HepG2 (cell line): ENCODE results near the gene KANSL1. TPM values are rescaled to one million over a fixed set of nuclear protein-coding genes. Genes with fewer than 3 reads are reported as not detected.

Experiments
- ATAC-seq: fragments of 200-7000 bp; cut with Tn5 transposase; 3 replicates; pipeline ENCODE4 v1.9.1; 2020; ENCODE audit warnings: mild to moderate bottlenecking, moderate library complexity
- BruUV-seq: library from RNA; stranded (reverse); fragments of 400-500 nt; replicated peaks from 2 replicates; lab custom pipeline; 2021; lab: Mats Ljungman, UMichigan
- CTCF ChIA-PET: fragments of 300-600 bp; formaldehyde crosslinking; extraction: SDS; loops from one replicate; lab custom pipeline; 2021; ENCODE audit warnings: low total read pairs, inconsistent platforms, low intra/inter-chr PET ratio; lab: Yijun Ruan, JAX
- POLR2A ChIA-PET: fragments of 350-600 bp; sonication (Branson Sonifier 250); formaldehyde crosslinking; loops from one replicate; lab custom pipeline; 2020; ENCODE audit warnings: antibody characterized with exemption, inconsistent platforms; lab: Yijun Ruan, JAX
- DNase-seq: peaks from one replicate; pipeline ENCODE4 v3.0.0-alpha.2; 2015; ENCODE audit warnings: low spot score
- FAIRE-seq: peaks from 3 replicates; lab custom pipeline; 2011; peaks lifted over from hg19 to GRCh38; lab: Jason Lieb, UNC
- H2AFZ ChIP-seq: one replicate; pipeline ENCODE4 v1.6.1; 2011; ENCODE audit warnings: low read length, inconsistent platforms
- H3K27ac ChIP-seq: fragments of 300-600 bp; 3 replicates; pipeline ENCODE4 v1.8.0; 2011; ENCODE audit warnings: mixed run types, mild to moderate bottlenecking, mixed read lengths, low read length, inconsistent platforms; ENCODE audit not compliant: insufficient read depth; ENCODE audit errors: extremely low read length
- H3K27me3 ChIP-seq, 2 experiments: fragments of 200-600 bp in 1 of 2; 2 replicates in 1 of 2; 3 replicates in 1 of 2; pipeline versions ENCODE4 v1.6.0 to v1.8.0; 2011; ENCODE audit warnings: low read length in 2 of 2, mild to moderate bottlenecking in 2 of 2, moderate library complexity in 2 of 2, inconsistent platforms in 1 of 2; ENCODE audit not compliant: insufficient read depth in 2 of 2, control insufficient read depth in 1 of 2
- H3K36me3 ChIP-seq, 2 experiments: fragments of 200-600 bp in 1 of 2; replicated peaks in 1 of 2; 2 replicates in 1 of 2; 3 replicates in 1 of 2; pipeline versions ENCODE4 v1.5.1 to v1.8.0; 2011; ENCODE audit warnings: low read length in 2 of 2, inconsistent platforms in 1 of 2; ENCODE audit not compliant: insufficient read depth in 2 of 2, control insufficient read depth in 1 of 2
- H3K4me1 ChIP-seq: 2 replicates; pipeline ENCODE4 v1.5.1; 2012; ENCODE audit warnings: low read length, inconsistent platforms; ENCODE audit not compliant: insufficient read depth
- H3K4me2 ChIP-seq: 2 replicates; pipeline ENCODE4 v1.6.0; 2011; ENCODE audit warnings: low read depth, low read length, inconsistent platforms
- H3K4me3 ChIP-seq, 3 experiments: fragments of 200-600 bp in 1 of 3; sonication (generic), shearing (Covaris generic) in 1 of 3; replicated peaks in 1 of 3; 2 replicates each; pipeline ENCODE4 v1.5.1; 2011 to 2016; ENCODE audit warnings: low read length in 3 of 3, inconsistent platforms in 2 of 3, low read depth in 2 of 3, mild to moderate bottlenecking in 2 of 3, control low read depth in 1 of 3, mixed read lengths in 1 of 3; ENCODE audit not compliant: insufficient read depth in 1 of 3
- H3K79me2 ChIP-seq: one replicate; pipeline ENCODE4 v1.6.1; 2011; ENCODE audit warnings: low read length, inconsistent platforms; ENCODE audit not compliant: insufficient read depth
- H3K9ac ChIP-seq: 2 replicates; pipeline ENCODE4 v1.6.0; 2011; ENCODE audit warnings: mild to moderate bottlenecking, low read depth, low read length, inconsistent platforms; ENCODE audit not compliant: insufficient read depth
- H3K9me3 ChIP-seq: 2 replicates; pipeline ENCODE4 v1.5.1; 2012; ENCODE audit warnings: mild to moderate bottlenecking, low read length
- H4K20me1 ChIP-seq: 2 replicates; pipeline ENCODE4 v1.6.0; 2011; ENCODE audit warnings: inconsistent platforms, mild to moderate bottlenecking, low read length, moderate library complexity; ENCODE audit not compliant: insufficient read depth
- CEBPB ChIP-seq: IDR thresholded peaks from 2 replicates; pipeline ENCODE4 v1.6.1; 2011; ENCODE audit warnings: low read depth, low read length, improper control_type of control experiment, borderline replicate concordance
- GABPA ChIP-seq, 2 experiments: IDR thresholded peaks; 2 replicates each; pipeline ENCODE4 v1.6.1; 2011 to 2016; ENCODE audit warnings: low read depth in 2 of 2, low read length in 1 of 2, missing biosample characterization in 1 of 2, missing genetic modification characterization in 1 of 2
- WGBS: methylation state at CpG from one replicate; pipeline ENCODE4 v1.1.6; 2017; ENCODE audit warnings: low lambda C conversion rate; 5-methylcytosine and 5-hydroxymethylcytosine counted together
- in situ Hi-C: cut with HindIII; loops from 2 replicates; pipeline ENCODE4 v1.10.0; 2017; ENCODE audit warnings: low pct_unique_long_range_greater_than_20kb; ENCODE audit not compliant: extremely low pct_ligation_motif_present
- intact Hi-C: fragments of 100-400 bp; cut with micrococcal nuclease; formaldehyde crosslinking; loops from one replicate; pipeline ENCODE4 v1.10.0; 2022; ENCODE audit not compliant: unreplicated experiment
- polyA plus RNA-seq, 8 experiments: library from polyadenylated mRNA; depleted of rRNA in 3 of 8; stranded (reverse) in 7 of 8; unstranded in 1 of 8; fragments of >200 nt; fragmentation: Illumina TruSeq in 4 of 8; extraction: Trizol in 4 of 8; gene quantifications; 2 replicates each; pipeline versions ENCODE4 v1.2.1 to v1.2.3, GENCODE V29; 2011 to 2016; ENCODE audit warnings: low read depth in 4 of 8, missing spikeins in 1 of 8, mixed read lengths in 1 of 8; ENCODE audit not compliant: insufficient read depth in 1 of 8
- total RNA-seq, 5 experiments: library from RNA; depleted of rRNA; stranded (reverse); fragments of >200 nt; fragmentation: Illumina TruSeq; extraction: Trizol; gene quantifications; 2 replicates each; pipeline ENCODE4 v1.2.3, GENCODE V29; 2016; ENCODE audit warnings: low read depth in 1 of 5
- TF ChIP-seq, protein P1 (sequence below): sonication (generic); formaldehyde crosslinking; IDR thresholded peaks from 2 replicates; pipeline ENCODE4 v1.5.1; 2020; ENCODE audit warnings: mild to moderate bottlenecking, missing genetic modification reagents, borderline replicate concordance
- TF ChIP-seq, protein P2 (sequence below): IDR thresholded peaks from 2 replicates; pipeline ENCODE4 v1.6.1; 2016; ENCODE audit warnings: missing compliant biosample characterization, missing genetic modification reagents, borderline replicate concordance

KANSL1 gene
- total and polyA plus RNA-seq, 2 of the 13 experiments (the other 11 are each of a cell fraction or from before 2014, with no cell fraction given) = 24.0 to 59.6 TPM

DNA sequence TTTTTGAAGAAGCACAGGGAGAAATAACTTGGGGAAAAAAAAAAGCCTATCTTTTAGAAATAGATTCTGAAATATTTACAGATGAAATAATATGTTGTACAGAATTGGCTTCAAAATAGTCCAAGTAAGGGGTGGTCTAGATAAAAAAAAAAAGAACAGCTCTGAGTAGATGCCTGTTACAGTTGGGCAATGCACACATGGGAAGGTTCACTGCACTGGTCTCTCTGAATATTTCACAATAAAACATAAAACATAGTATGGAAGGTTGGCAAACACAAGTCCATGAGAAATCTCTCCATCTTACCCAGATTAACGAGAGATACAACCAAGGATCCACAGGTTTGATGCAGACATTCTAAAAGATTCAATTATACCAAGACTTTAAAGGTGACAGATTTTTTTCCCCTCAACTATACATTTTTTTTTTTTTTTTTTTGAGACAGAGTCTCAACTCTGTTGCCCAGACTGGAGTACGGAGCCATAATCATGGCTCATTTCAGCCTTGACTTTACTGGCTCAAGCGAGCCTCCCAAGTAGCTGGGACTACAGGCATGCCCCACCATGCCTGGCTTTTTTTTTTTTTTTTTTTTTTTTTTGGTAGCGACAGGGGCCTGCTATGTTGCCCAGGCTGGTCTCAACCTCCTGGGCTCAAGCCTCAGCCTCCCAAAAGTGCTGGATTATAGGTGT, 58.0 kb downstream of the KANSL1 start:
- no peak overlapping the region for H3K9ac ChIP-seq
- 95% methylated on average over 4 of the region's 4 CpGs for WGBS
- intact Hi-C loops = loop anchor here (5.0 kb wide), 1 partner anchor 42 kb away; no protein-coding TSS in a partner anchor
- H3K36me3 ChIP-seq = peaks cover 0 to 11% of the 10 kb centered on the region in 2 experiments; a peak in 3 of 5 replicates
- H3K9me3 ChIP-seq = no peaks in the 10 kb centered on the region
- no peak overlapping the region for H3K4me2 ChIP-seq
- BruUV-seq = no TSS peak
- H4K20me1 ChIP-seq = peaks cover 85% of the 10 kb centered on the region
- no peak overlapping the region for H3K27ac ChIP-seq
- no peak overlapping the region for H2AFZ ChIP-seq
- H3K79me2 ChIP-seq = peaks cover 100% of the 10 kb centered on the region
- TF ChIP-seq CEBPB (peak; percentile 87), GABPA (IDR thresholded peaks at IDR 0.05; ENCODE audit: low read depth, low read length) (no peak), GABPA (CRISPR knock-in tag; IDR thresholded peaks at IDR 0.05; ENCODE audit: low read depth) (no peak)
- TF ChIP-seq, protein P1, sequence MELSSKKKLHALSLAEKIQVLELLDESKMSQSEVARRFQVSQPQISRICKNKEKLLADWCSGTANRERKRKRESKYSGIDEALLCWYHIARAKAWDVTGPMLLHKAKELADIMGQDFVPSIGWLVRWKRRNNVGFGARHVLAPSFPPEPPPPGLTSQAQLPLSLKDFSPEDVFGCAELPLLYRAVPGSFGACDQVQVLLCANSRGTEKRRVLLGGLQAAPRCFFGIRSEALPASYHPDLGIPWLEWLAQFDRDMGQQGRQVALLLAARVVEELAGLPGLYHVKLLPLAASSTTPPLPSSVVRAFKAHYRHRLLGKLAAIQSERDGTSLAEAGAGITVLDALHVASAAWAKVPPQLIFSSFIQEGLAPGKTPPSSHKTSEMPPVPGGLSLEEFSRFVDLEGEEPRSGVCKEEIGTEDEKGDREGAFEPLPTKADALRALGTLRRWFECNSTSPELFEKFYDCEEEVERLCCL (CRISPR knock-in tag) = no peak
- TF ChIP-seq, protein P2, sequence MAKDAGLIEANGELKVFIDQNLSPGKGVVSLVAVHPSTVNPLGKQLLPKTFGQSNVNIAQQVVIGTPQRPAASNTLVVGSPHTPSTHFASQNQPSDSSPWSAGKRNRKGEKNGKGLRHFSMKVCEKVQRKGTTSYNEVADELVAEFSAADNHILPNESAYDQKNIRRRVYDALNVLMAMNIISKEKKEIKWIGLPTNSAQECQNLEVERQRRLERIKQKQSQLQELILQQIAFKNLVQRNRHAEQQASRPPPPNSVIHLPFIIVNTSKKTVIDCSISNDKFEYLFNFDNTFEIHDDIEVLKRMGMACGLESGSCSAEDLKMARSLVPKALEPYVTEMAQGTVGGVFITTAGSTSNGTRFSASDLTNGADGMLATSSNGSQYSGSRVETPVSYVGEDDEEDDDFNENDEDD = no peak
- TF ChIP-seq, all 625 proteins: peak for 1
- no peaks in the 10 kb centered on the region for H3K27me3 ChIP-seq
- no peak overlapping the region for H3K4me3 ChIP-seq
- H3K4me1 ChIP-seq = peaks cover 37% of the 10 kb centered on the region
- ChIA-PET CTCF (no interaction called here), POLR2A (interaction anchor here (0.7 to 1.4 kb wide), 2 partner anchors 33 to 697 kb away, joined by 3 read pairs; no protein-coding TSS in a partner anchor)
- ATAC-seq = no peak; the same call in 2 of the 3 replicates
- in situ Hi-C loops = no loop called here
- peak; percentile 20 for DNase-seq
- no peak for FAIRE-seq
